Neural progenitor cell (in vitro differentiated cells): ENCODE measurements around the gene FASTKD1.

Experiments used
- CTCF ChIP-seq: fragments of 200-600 bp; sonication (generic); IDR thresholded peaks from 2 replicates; pipeline ENCODE4 v1.5.1; 2017; ENCODE audit warnings: antibody characterized with exemption, mild to moderate bottlenecking
- EZH2 ChIP-seq: fragments of 200-600 bp; sonication (generic); IDR thresholded peaks from 2 replicates; pipeline ENCODE4 v1.6.1; 2017; ENCODE audit warnings: antibody characterized with exemption, mild to moderate bottlenecking, moderate library complexity

GRCh38 chr2:169509298-169509885 lies 64.3 kb downstream of the FASTKD1 start, which contains the start of gene KLHL41:
- TF ChIP-seq CTCF (no peak), EZH2 (no peak)
